Breast epithelium (tissue), 3 donors: ENCODE data around the gene KCNJ12.
"Not testable (repeated sequence)": the region's sequence is repeated elsewhere in the genome, so short reads cannot be mapped to it uniquely, and the experiment has no call there.

Source experiments
- POLR2A ChIP-seq: fragments of 450-650 bp; IDR thresholded peaks from one replicate; pipeline ENCODE4 v1.6.1; 2016; ENCODE audit warnings: antibody characterized with exemption, mild to moderate bottlenecking, moderate library complexity
- POLR2AphosphoS5 ChIP-seq, 3 donors: sonication (generic); formaldehyde crosslinking; IDR thresholded peaks; one replicate each; pipeline ENCODE4 v1.6.1; 2017; ENCODE audit warnings: antibody characterized with exemption in 3 of 3
- TF ChIP-seq, protein P1 (sequence below), 3 donors: fragments of 450-650 bp; IDR thresholded peaks; one replicate each; pipeline ENCODE4 v1.5.1; 2016 to 2017; ENCODE audit warnings: antibody characterized with exemption in 3 of 3, mild to moderate bottlenecking in 3 of 3, moderate library complexity in 3 of 3

DNA sequence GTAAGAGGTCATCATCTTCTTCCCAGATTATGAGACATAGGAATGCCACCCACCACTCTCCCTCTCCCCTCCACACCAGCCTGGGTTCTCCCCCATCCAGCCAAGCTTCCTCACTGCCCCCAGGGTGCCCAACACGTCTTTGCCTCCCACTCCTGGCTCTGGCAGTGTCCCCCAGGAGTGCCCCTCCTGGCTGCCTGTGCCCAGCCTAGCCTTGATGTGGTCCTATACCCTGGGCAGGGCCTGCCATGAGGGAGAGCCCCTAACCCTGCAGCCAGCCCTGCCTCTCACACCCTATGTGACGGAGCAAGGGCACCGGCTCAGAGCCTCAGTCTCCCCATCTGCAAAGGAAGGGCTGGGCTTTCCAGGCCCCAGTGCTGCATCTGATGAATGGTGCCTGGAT lies 33.8 kb downstream of the KCNJ12 start:
- TF ChIP-seq, protein P1, sequence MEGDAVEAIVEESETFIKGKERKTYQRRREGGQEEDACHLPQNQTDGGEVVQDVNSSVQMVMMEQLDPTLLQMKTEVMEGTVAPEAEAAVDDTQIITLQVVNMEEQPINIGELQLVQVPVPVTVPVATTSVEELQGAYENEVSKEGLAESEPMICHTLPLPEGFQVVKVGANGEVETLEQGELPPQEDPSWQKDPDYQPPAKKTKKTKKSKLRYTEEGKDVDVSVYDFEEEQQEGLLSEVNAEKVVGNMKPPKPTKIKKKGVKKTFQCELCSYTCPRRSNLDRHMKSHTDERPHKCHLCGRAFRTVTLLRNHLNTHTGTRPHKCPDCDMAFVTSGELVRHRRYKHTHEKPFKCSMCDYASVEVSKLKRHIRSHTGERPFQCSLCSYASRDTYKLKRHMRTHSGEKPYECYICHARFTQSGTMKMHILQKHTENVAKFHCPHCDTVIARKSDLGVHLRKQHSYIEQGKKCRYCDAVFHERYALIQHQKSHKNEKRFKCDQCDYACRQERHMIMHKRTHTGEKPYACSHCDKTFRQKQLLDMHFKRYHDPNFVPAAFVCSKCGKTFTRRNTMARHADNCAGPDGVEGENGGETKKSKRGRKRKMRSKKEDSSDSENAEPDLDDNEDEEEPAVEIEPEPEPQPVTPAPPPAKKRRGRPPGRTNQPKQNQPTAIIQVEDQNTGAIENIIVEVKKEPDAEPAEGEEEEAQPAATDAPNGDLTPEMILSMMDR (IDR thresholded peaks at IDR 0.05) = not testable (repeated sequence)
- not testable (repeated sequence) for TF ChIP-seq POLR2A; POLR2AphosphoS5 (IDR thresholded peaks at IDR 0.05)
